ENCODE data around the gene ENKD1.

DNA sequence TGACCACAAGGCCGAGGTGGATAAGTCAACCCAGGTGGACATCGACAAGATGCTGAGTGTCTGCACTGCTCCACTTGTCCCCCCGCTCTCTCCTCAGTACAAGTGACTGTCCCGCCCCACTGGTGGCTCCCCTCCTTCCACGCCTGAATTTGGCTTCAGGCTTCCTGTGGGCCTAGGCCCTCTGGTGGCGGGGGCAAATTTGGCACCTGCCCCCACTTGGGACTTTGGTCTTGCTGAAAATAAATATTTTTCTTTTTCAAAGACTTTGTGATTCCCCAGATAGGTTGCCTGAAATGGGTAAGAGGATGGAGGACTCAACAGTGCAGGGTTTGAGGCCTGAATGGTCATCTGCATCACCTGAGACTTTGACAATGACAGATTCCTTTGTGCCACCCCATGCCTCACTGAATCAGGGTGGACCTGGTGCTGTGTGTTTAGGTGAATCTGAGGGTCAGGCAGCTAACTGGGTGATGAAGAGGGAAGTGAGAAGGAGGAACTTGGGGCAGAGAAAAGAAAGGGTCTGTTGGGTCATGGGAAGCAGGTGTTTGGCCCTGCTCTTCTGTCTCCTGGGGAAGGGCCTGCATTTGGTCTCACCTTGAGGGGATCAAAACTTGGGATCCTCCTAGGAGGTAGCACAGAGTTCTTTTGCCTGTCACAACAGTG lies 2.1 kb upstream of the ENKD1 start:
- TF ChIP-seq EZH2 (IDR thresholded peaks at IDR 0.05; ENCODE audit: low read depth, unreplicated experiment) (no peak), CREB1 (CRISPR knock-in tag; IDR thresholded peaks at IDR 0.05; ENCODE audit: low read depth) (no peak), CTCF (conservative IDR thresholded peaks at IDR 0.05; ENCODE audit: low read depth in 2 of 2) (peak; percentile 13 to 31; a peak in 2 of 4 replicates), EZH2phosphoT487 (IDR thresholded peaks at IDR 0.05; ENCODE audit: unreplicated experiment) (no peak), ETS1 (IDR thresholded peaks at IDR 0.05) (no peak), JUNB (IDR thresholded peaks at IDR 0.05; ENCODE audit: unreplicated experiment) (no peak), POLR2AphosphoS5 (IDR thresholded peaks at IDR 0.05; ENCODE audit: low read depth) (no peak), STAT1 (IDR thresholded peaks at IDR 0.05; ENCODE audit: unreplicated experiment) (no peak), REST (IDR thresholded peaks at IDR 0.05; ENCODE audit: unreplicated experiment) (no peak), ZNF114 (CRISPR knock-in tag; IDR thresholded peaks at IDR 0.05) (no peak), ZNF331 (CRISPR knock-in tag; IDR thresholded peaks at IDR 0.05; ENCODE audit: low read depth) (no peak), ZNF462 (CRISPR knock-in tag; IDR thresholded peaks at IDR 0.05) (no peak)

Data from GM23338 (cell line).